Upper lobe of left lung (tissue), 6 donors: ENCODE data around the gene PXDN. TPM values are rescaled to one million over a fixed set of nuclear protein-coding genes. Genes with fewer than 3 reads are reported as not detected.

Experiments
- ATAC-seq, 2 donors: fragments of 200-7000 bp; cut with Tn5 transposase; one replicate each; pipeline ENCODE4 v1.9.1; 2022; ENCODE audit warnings: mild to moderate bottlenecking in 2 of 2, moderate library complexity in 2 of 2; ENCODE audit not compliant: low FRiP score in 2 of 2
- DNase-seq, 2 donors: peaks; one replicate each; pipeline ENCODE4 v3.0.0-alpha.2; 2019 to 2020
- H3K27ac ChIP-seq, 4 donors: fragments of 200-600 bp; sonication (generic); one replicate each; pipeline ENCODE4 v1.5.1; 2016 to 2019
- H3K27me3 ChIP-seq, 4 donors: fragments of 200-600 bp; sonication (generic); one replicate each; pipeline ENCODE4 v1.5.1; 2017 to 2019
- H3K36me3 ChIP-seq, 4 donors: fragments of 200-600 bp; sonication (generic); one replicate each; pipeline ENCODE4 v1.5.1; 2016 to 2019
- H3K4me1 ChIP-seq, 4 donors: fragments of 200-600 bp; sonication (generic); one replicate each; pipeline ENCODE4 v1.5.1; 2018 to 2019
- H3K4me3 ChIP-seq, 4 donors: fragments of 200-600 bp; sonication (generic); one replicate each; pipeline ENCODE4 v1.5.1; 2017 to 2019; ENCODE audit warnings: mild to moderate bottlenecking in 2 of 4, moderate library complexity in 1 of 4
- H3K9me3 ChIP-seq, 4 donors: fragments of 200-600 bp; sonication (generic); one replicate each; pipeline ENCODE4 v1.5.1; 2018 to 2019
- EP300 ChIP-seq, 4 donors: sonication (generic); formaldehyde crosslinking; IDR thresholded peaks; one replicate each; pipeline ENCODE4 v1.5.1; 2017; ENCODE audit warnings: antibody characterized with exemption in 4 of 4, control low read depth in 2 of 4
- POLR2A ChIP-seq, 4 donors: fragments of 450-650 bp; IDR thresholded peaks; one replicate each; pipeline ENCODE4 v1.5.1; 2016 to 2017; ENCODE audit warnings: antibody characterized with exemption in 4 of 4, mild to moderate bottlenecking in 2 of 4
- POLR2AphosphoS5 ChIP-seq, 2 donors: sonication (generic); formaldehyde crosslinking; IDR thresholded peaks; one replicate each; pipeline ENCODE4 v1.5.1; 2017; ENCODE audit warnings: antibody characterized with exemption in 2 of 2
- WGBS, 2 donors: methylation state at CpG; one replicate each; pipeline ENCODE4 v1.1.5; 2017 to 2018; 5-methylcytosine and 5-hydroxymethylcytosine counted together
- total RNA-seq, 6 donors: library from RNA; depleted of rRNA in 4 of 6; stranded (reverse); fragments of >200 nt in 4 of 6; gene quantifications; one replicate each; pipeline versions ENCODE4 v1.1.0 to v1.2.1, GENCODE V29; 2016 to 2021
- TF ChIP-seq, protein P1 (sequence below), 6 experiments: fragments of 450-650 bp in 4 of 6; fragments of 200-600 bp in 2 of 6; sonication (generic) in 2 of 6; IDR thresholded peaks; one replicate each; pipeline ENCODE4 v1.5.1; 2016 to 2019; ENCODE audit warnings: antibody characterized with exemption in 6 of 6
- donor health status: DM: no; HTN: no; CAD: no; lungs with moderate emphysema.
- donor health status: DM: no; HTN: yes; CAD: no; lungs with severe emphysema.

The PXDN gene
- total RNA-seq, 6 donors from 2014 or later = 20.8 to 65.6 (median 38.5) TPM

DNA sequence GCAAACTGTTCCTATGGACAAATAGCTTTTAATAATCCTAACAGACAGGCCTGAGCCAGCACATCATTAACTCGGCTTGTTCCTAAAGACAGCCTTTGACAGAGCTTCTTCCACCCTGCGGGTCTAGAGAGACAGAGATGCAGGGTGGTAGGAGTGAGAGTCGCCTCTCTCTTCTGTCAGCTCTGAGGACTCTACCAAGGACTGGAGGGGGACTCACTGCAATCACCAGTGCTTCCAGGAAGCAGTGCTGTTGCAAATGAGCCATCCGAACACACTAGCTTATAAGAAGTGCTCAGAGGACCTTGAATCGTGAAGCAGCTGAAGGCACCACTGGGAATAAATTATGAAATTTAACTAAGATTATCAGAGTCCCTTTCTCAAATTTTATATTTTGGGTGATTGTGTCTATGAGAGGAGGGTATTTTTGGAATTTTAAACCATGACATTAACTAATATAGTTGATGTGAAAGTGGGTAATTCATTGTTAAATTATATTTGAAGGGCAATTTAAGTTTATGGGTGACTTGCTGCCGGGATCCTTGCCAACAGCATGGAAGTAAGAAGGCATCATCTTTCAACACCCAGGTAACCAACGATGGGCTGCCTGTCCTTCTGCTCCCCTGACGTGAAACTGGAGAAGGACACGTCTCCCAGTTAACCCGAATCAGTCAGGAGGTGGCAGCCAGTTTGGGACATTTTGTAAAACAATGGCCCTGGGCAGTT lies 43.6 kb upstream of the PXDN start:
- Histone ChIP-seq H3K4me1 (peaks cover 0 to 11% (median 3%) of the 10 kb centered on the region in 4 donors), H3K27me3 (no peaks in the 10 kb centered on the region), H3K9me3 (no peaks in the 10 kb centered on the region), H3K27ac (no peak overlapping the region), H3K36me3 (no peaks in the 10 kb centered on the region), H3K4me3 (no peak overlapping the region)
- ATAC-seq (no peak), DNase-seq (no peak)
- WGBS, 2 donors = 74 to 81% methylated on average over 10 of the region's 10 CpGs
- TF ChIP-seq POLR2A (IDR thresholded peaks at IDR 0.05) = no peak

DNA sequence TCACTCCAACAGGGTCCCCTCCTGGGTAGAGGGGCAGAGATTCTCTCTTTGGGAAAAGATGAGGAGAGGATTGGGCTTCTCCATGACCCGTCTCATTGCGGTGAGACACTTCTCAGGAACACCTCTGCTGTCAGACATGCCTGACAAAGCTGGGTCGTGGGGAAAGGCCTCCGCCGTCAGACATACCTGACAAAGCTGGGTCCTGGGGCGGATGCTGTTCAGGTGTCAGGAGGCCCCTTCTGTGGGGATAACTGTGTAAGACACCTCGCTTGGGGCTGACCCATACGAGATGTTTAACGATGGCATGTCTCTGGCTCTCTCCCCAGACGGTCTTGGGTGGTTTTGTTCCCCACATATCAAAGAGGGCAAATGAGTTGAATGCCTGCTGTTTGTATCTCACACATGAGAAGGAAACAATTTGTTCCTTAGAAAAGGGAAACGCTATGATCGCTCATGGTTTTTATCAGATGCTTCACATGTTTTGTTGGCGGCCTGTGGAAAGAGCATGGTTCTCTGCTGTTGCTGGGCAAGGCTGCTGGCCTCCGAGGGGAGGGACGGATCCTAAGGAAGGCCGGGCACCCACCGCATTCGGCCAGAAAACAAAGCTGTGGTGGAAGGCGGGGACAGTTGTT lies 40.8 kb upstream of the PXDN start:
- peak in 1 of 2 donors; percentile 15 for DNase-seq
- ATAC-seq = peak in 1 of 2 donors; percentile 8
- WGBS, 2 donors = 82 to 87% methylated on average over 19 of the region's 19 CpGs
- no peak overlapping the region for H3K27ac ChIP-seq
- no peaks in the 10 kb centered on the region for H3K27me3 ChIP-seq
- no peak overlapping the region for H3K4me3 ChIP-seq
- no peaks in the 10 kb centered on the region for H3K4me1 ChIP-seq
- TF ChIP-seq, protein P1, sequence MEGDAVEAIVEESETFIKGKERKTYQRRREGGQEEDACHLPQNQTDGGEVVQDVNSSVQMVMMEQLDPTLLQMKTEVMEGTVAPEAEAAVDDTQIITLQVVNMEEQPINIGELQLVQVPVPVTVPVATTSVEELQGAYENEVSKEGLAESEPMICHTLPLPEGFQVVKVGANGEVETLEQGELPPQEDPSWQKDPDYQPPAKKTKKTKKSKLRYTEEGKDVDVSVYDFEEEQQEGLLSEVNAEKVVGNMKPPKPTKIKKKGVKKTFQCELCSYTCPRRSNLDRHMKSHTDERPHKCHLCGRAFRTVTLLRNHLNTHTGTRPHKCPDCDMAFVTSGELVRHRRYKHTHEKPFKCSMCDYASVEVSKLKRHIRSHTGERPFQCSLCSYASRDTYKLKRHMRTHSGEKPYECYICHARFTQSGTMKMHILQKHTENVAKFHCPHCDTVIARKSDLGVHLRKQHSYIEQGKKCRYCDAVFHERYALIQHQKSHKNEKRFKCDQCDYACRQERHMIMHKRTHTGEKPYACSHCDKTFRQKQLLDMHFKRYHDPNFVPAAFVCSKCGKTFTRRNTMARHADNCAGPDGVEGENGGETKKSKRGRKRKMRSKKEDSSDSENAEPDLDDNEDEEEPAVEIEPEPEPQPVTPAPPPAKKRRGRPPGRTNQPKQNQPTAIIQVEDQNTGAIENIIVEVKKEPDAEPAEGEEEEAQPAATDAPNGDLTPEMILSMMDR (IDR thresholded peaks at IDR 0.05) = no peak
- TF ChIP-seq POLR2AphosphoS5 (IDR thresholded peaks at IDR 0.05) (no peak), POLR2A (IDR thresholded peaks at IDR 0.05) (no peak), EP300 (IDR thresholded peaks at IDR 0.05) (no peak)
- H3K36me3 ChIP-seq = no peaks in the 10 kb centered on the region
- no peaks in the 10 kb centered on the region for H3K9me3 ChIP-seq

DNA sequence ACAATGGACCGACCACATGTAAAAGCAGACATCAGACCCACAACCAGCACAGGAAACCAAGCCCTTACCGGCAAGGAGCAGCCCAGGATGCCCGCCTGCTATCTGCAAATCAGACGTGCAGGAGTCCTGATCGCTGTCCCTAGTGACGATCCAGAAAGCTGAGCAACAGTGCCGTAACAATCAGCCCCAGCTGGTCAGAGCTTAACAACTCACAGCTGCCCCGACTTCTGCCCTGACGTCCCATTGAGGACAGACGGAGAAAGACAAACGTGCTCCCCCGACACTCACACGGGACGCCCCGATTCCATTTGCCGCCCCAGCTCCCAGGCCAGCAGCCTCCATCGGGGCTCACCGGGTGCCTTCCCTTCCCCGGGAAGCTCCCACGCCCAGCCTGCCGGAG lies 39.8 kb upstream of the PXDN start:
- WGBS, 2 donors = 55 to 79% methylated on average over 21 of the region's 21 CpGs
- no peaks in the 10 kb centered on the region for H3K27me3 ChIP-seq
- DNase-seq (peak in 1 of 2 donors; percentile 19), ATAC-seq (no peak)
- H3K9me3 ChIP-seq = no peaks in the 10 kb centered on the region
- H3K36me3 ChIP-seq = no peaks in the 10 kb centered on the region
- no peaks in the 10 kb centered on the region for H3K4me1 ChIP-seq
- no peak overlapping the region for H3K4me3 ChIP-seq
- H3K27ac ChIP-seq = no peak overlapping the region
- TF ChIP-seq, protein P1 (IDR thresholded peaks at IDR 0.05) = no peak
- TF ChIP-seq POLR2A (IDR thresholded peaks at IDR 0.05) = no peak
- no peak for TF ChIP-seq EP300 (IDR thresholded peaks at IDR 0.05)
- no peak for TF ChIP-seq POLR2AphosphoS5 (IDR thresholded peaks at IDR 0.05)

DNA sequence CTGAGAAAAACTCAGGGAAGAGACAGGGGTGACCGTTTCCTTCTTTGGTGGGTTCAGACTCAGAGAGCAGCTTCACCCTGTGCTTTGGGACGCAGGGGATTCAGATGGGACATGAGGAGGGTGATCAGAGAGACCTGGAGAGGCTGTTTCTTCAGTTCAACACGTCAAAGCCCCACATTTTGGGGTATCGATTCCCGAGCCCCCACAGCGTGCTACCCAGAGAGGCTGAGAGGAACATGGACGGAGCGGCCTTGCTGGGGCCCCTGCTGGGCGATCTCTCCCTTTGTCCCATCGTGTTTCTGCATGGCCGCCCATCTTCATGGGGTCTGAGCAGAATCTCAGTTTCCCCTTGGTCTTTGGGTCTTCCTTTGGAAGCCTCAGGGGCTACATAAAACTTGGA lies 38.2 kb upstream of the PXDN start:
- DNase-seq (no peak), ATAC-seq (peak in 1 of 2 donors; percentile 27)
- Histone ChIP-seq H3K9me3 (no peaks in the 10 kb centered on the region), H3K4me3 (no peak overlapping the region), H3K4me1 (no peaks in the 10 kb centered on the region), H3K36me3 (no peaks in the 10 kb centered on the region), H3K27me3 (no peaks in the 10 kb centered on the region), H3K27ac (no peak overlapping the region)
- 88 to 89% methylated on average over 11 of the region's 11 CpGs for WGBS, 2 donors
- TF ChIP-seq POLR2A (IDR thresholded peaks at IDR 0.05) = no peak
- no peak for TF ChIP-seq POLR2AphosphoS5 (IDR thresholded peaks at IDR 0.05)
- no peak for TF ChIP-seq EP300 (IDR thresholded peaks at IDR 0.05)
- TF ChIP-seq, protein P1 (IDR thresholded peaks at IDR 0.05) = no peak

DNA sequence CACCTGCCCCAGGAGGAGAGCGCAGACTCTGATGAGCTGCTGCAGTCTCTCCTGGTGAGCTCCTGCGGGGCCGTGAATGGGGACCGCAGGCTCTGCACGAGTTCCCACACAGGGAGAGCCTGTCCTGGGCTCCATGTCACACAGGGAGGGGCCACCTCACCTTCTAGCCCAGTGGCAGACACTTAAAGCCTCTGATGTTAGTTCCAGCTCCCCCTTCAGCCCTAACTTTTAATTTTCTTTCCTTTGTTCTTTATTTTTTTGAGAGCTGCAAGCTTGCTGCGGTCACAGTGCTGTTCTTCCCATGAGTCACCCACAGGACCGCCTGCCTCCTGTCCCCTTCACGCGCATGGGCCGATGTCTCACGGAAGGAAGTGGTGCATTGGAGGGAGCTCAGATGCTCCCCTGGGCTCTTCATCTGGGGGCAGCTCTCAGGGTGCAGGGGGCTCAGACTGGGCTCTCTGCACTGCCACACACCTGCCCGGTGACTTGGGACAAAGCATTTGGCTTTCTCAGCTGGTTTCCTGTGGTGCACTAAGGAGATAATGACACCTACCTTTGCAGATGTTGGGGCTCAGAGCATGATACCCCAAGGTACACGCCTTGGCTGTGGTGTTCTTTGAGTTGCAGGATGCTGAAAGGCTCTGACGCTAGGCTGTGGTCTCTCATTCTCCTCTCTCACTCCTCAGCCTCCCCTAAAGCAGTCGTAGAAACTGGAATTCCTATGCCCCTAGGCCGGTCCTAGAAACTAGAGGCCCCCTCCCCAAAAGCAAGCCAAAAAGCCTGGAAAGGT lies 37.2 kb upstream of the PXDN start:
- Histone ChIP-seq H3K27me3 (no peaks in the 10 kb centered on the region), H3K9me3 (no peaks in the 10 kb centered on the region), H3K36me3 (no peaks in the 10 kb centered on the region), H3K4me3 (no peak overlapping the region), H3K4me1 (no peaks in the 10 kb centered on the region), H3K27ac (no peak overlapping the region)
- DNase-seq (no peak), ATAC-seq (peak in 1 of 2 donors; percentile 14)
- WGBS, 2 donors = 78 to 86% methylated on average over 13 to 16 of the region's 16 CpGs
- no peak for TF ChIP-seq EP300 (IDR thresholded peaks at IDR 0.05)
- no peak for TF ChIP-seq POLR2A (IDR thresholded peaks at IDR 0.05)
- TF ChIP-seq, protein P1 (IDR thresholded peaks at IDR 0.05) = no peak
- no peak for TF ChIP-seq POLR2AphosphoS5 (IDR thresholded peaks at IDR 0.05)
